HCT116 (cell line): ENCODE measurements around the gene MEPCE. TPM values are rescaled to one million over a fixed set of nuclear protein-coding genes. Genes with fewer than 3 reads are reported as not detected.

Source experiments
- ATAC-seq: fragments of 200-7000 bp; cut with Tn5 transposase; 2 replicates; pipeline ENCODE4 v1.9.1; 2020; ENCODE audit warnings: mild to moderate bottlenecking, moderate library complexity
- BruUV-seq: library from RNA; stranded (reverse); fragments of 400-500 nt; replicated peaks from 2 replicates; lab custom pipeline; 2021; lab: Mats Ljungman, UMichigan
- CTCF ChIA-PET: fragments of 300-600 bp; sonication (Branson Sonifier 250); formaldehyde crosslinking; loops from one replicate; lab custom pipeline; 2021; ENCODE audit warnings: antibody characterized with exemption; lab: Charles Lee
- POLR2A ChIA-PET: fragments of 300-600, 350-600 bp; sonication (Branson Sonifier 250); formaldehyde crosslinking; loops from one replicate; lab custom pipeline; 2021; ENCODE audit warnings: antibody characterized with exemption; lab: Charles Lee
- RAD21 ChIA-PET, 2 experiments: fragments of 300-600 bp; sonication (Branson Sonifier 250); formaldehyde crosslinking; loops; one replicate each; lab custom pipeline; 2023; ENCODE audit warnings: low total read pairs in 2 of 2; ENCODE audit not compliant: uncharacterized antibody in 2 of 2, unreplicated experiment in 2 of 2, low non-redundant PET in 1 of 2; lab: Charles Lee
- DNase-seq: peaks from one replicate; pipeline ENCODE4 v3.0.0-alpha.2; 2010; ENCODE audit warnings: low read depth, low spot score
- H2AFZ ChIP-seq: fragments of 200-600 bp; shearing (Covaris generic), sonication (generic); 2 replicates; pipeline ENCODE4 v1.6.1; 2017; ENCODE audit warnings: low read depth, mixed run types, mixed read lengths, antibody characterized with exemption, low read length; ENCODE audit not compliant: poor library complexity, severe bottlenecking
- H3K27ac ChIP-seq: 2 replicates; pipeline ENCODE4 v1.5.1; 2012; ENCODE audit warnings: low read depth, low read length
- H3K27me3 ChIP-seq: fragments of 200-600 bp; sonication (generic); 2 replicates; pipeline ENCODE4 v1.6.1; 2016; ENCODE audit warnings: mixed run types, low read length, mixed read lengths; ENCODE audit not compliant: insufficient read depth
- H3K36me3 ChIP-seq, 2 experiments: fragments of 200-500 bp in 1 of 2; fragments of 200-600 bp in 1 of 2; sonication (Bioruptor generic) in 1 of 2; sonication (generic) in 1 of 2; 2 replicates each; pipeline versions ENCODE4 v1.5.1 to v1.6.1; 2014 to 2016; ENCODE audit warnings: low read length in 2 of 2, inconsistent platforms in 1 of 2, mixed read lengths in 1 of 2, mixed run types in 1 of 2; ENCODE audit not compliant: insufficient read depth in 2 of 2, control insufficient read depth in 1 of 2
- H3K4me1 ChIP-seq, 2 experiments: fragments of 200-600 bp in 1 of 2; sonication (generic) in 1 of 2; 2 replicates each; pipeline versions ENCODE4 v1.5.1 to v1.6.1; 2012 to 2017; ENCODE audit warnings: low read length in 2 of 2, inconsistent platforms in 1 of 2, mild to moderate bottlenecking in 1 of 2, mixed read lengths in 1 of 2, mixed run types in 1 of 2, moderate library complexity in 1 of 2; ENCODE audit not compliant: insufficient read depth in 2 of 2, control insufficient read depth in 1 of 2
- H3K4me2 ChIP-seq: fragments of 200-600 bp; sonication (generic); 2 replicates; pipeline ENCODE4 v1.6.1; 2017; ENCODE audit warnings: mixed run types, low read length, mixed read lengths
- H3K4me3 ChIP-seq, 2 experiments: fragments of 200-600 bp in 1 of 2; sonication (generic) in 1 of 2; replicated peaks in 1 of 2; 2 replicates each; pipeline ENCODE4 v1.5.1; 2011 to 2016; ENCODE audit warnings: low read length in 2 of 2, control low read depth in 1 of 2, low read depth in 1 of 2, mild to moderate bottlenecking in 1 of 2, mixed read lengths in 1 of 2, mixed run types in 1 of 2
- H3K79me2 ChIP-seq: fragments of 200-600 bp; sonication (generic); 2 replicates; pipeline ENCODE4 v1.6.1; 2017; ENCODE audit warnings: mild to moderate bottlenecking, mixed run types, low read length, moderate library complexity, mixed read lengths; ENCODE audit not compliant: insufficient read depth
- H3K9ac ChIP-seq: fragments of 200-600 bp; sonication (generic); 2 replicates; pipeline ENCODE4 v1.6.1; 2016; ENCODE audit warnings: low read length, mixed read lengths
- H3K9me2 ChIP-seq: fragments of 200-600 bp; sonication (generic), shearing (Covaris generic); 2 replicates; pipeline ENCODE4 v1.6.1; 2017; ENCODE audit warnings: mixed run types, mild to moderate bottlenecking, moderate library complexity; ENCODE audit not compliant: insufficient read depth
- H3K9me3 ChIP-seq, 2 experiments: fragments of 200-500 bp in 1 of 2; fragments of 200-600 bp in 1 of 2; sonication (Bioruptor generic) in 1 of 2; sonication (generic) in 1 of 2; 2 replicates each; pipeline ENCODE4 v1.6.1; 2014 to 2017; ENCODE audit warnings: low read length in 2 of 2, mixed read lengths in 2 of 2, inconsistent platforms in 1 of 2, low read depth in 1 of 2, mild to moderate bottlenecking in 1 of 2, mixed run types in 1 of 2, moderate library complexity in 1 of 2; ENCODE audit not compliant: control insufficient read depth in 1 of 2, insufficient read depth in 1 of 2
- H4K20me1 ChIP-seq: fragments of 200-600 bp; sonication (generic), shearing (Covaris generic); 2 replicates; pipeline ENCODE4 v1.6.1; 2017; ENCODE audit warnings: mixed run types, mild to moderate bottlenecking, moderate library complexity; ENCODE audit not compliant: insufficient read depth
- CBX3 ChIP-seq: IDR thresholded peaks from 2 replicates; pipeline ENCODE4 v1.6.1; 2012; ENCODE audit warnings: low read depth
- CEBPB ChIP-seq: IDR thresholded peaks from 2 replicates; pipeline ENCODE4 v1.6.1; 2012; ENCODE audit warnings: low read depth
- CTCF ChIP-seq, 3 experiments: fragments of 200-600 bp in 1 of 3; sonication (generic) in 1 of 3; IDR thresholded peaks in 2 of 3; conservative IDR thresholded peaks in 1 of 3; 2 replicates each; pipeline ENCODE4 v1.5.1; 2012 to 2017; ENCODE audit warnings: low read depth in 2 of 3, low read length in 2 of 3, antibody characterized with exemption in 1 of 3, borderline replicate concordance in 1 of 3, control low read depth in 1 of 3, mild to moderate bottlenecking in 1 of 3, mixed read lengths in 1 of 3, mixed run types in 1 of 3, moderate library complexity in 1 of 3; ENCODE audit not compliant: insufficient read depth in 1 of 3
- EGR1 ChIP-seq: IDR thresholded peaks from 2 replicates; pipeline ENCODE4 v1.6.1; 2012; ENCODE audit warnings: low read depth
- ELF1 ChIP-seq: IDR thresholded peaks from 2 replicates; pipeline ENCODE4 v1.6.1; 2012; ENCODE audit warnings: low read depth, borderline replicate concordance
- EZH2 ChIP-seq: fragments of 200-600 bp; sonication (generic); IDR thresholded peaks from 2 replicates; pipeline ENCODE4 v1.6.1; 2017; ENCODE audit warnings: antibody characterized with exemption, mixed run types
- EZH2phosphoT487 ChIP-seq: fragments of 200-600 bp; IDR thresholded peaks from 2 replicates; pipeline ENCODE4 v1.6.1; 2018; ENCODE audit warnings: antibody characterized with exemption, borderline replicate concordance
- JUND ChIP-seq: IDR thresholded peaks from 2 replicates; pipeline ENCODE4 v1.6.1; 2012
- SP1 ChIP-seq: IDR thresholded peaks from 2 replicates; pipeline ENCODE4 v1.6.1; 2012; ENCODE audit warnings: low read depth
- ZBTB33 ChIP-seq: IDR thresholded peaks from 2 replicates; pipeline ENCODE4 v1.6.1; 2011; ENCODE audit warnings: mild to moderate bottlenecking, low read length, moderate library complexity; ENCODE audit not compliant: insufficient replicate concordance; ENCODE audit errors: extremely low read depth
- ZFX ChIP-seq: fragments of 450-650 bp; IDR thresholded peaks from 2 replicates; pipeline ENCODE4 v1.6.1; 2017
- intact Hi-C: fragments of 100-400 bp; cut with micrococcal nuclease; formaldehyde crosslinking; loops from 2 replicates; pipeline ENCODE4 v1.10.0; 2022
- total RNA-seq: library from RNA; stranded (reverse); gene quantifications from one replicate; pipeline ENCODE4 v1.2.1, GENCODE V29; 2021; ENCODE audit not compliant: unreplicated experiment
- TF ChIP-seq, protein P1 (sequence below): IDR thresholded peaks from 2 replicates; pipeline ENCODE4 v1.6.1; 2012

Gene MEPCE
- total RNA-seq, 1 experiment from 2014 or later = 44.4 TPM

GRCh38 chr7:100466653-100467605, 37.3 kb downstream of the MEPCE start:
- TF ChIP-seq EZH2phosphoT487 (no peak), JUND (no peak), EGR1 (no peak), ELF1 (no peak), ZFX (no peak), CTCF (IDR thresholded peaks at IDR 0.05 in 2 of 3, conservative IDR thresholded peaks at IDR 0.05 in 1 of 3; ENCODE audit: borderline replicate concordance in 1 of 3, insufficient read depth in 1 of 3, low read depth in 2 of 3, low read length in 2 of 3) (no peak), SP1 (no peak), ZBTB33 (no peak), CBX3 (no peak), EZH2 (no peak), CEBPB (no peak)
- TF ChIP-seq, protein P1, sequence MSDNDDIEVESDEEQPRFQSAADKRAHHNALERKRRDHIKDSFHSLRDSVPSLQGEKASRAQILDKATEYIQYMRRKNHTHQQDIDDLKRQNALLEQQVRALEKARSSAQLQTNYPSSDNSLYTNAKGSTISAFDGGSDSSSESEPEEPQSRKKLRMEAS = no peak
- Histone ChIP-seq H3K4me2 (no peak overlapping the region), H2AFZ (no peak overlapping the region), H3K36me3 (0 out of 4 replicates have a peak, but pooled peaks cover 0 to 2% of the 10 kb centered on the region in 2 experiments), H3K27me3 (no peaks in the 10 kb centered on the region), H3K9me2 (no peaks in the 10 kb centered on the region), H3K79me2 (no peaks in the 10 kb centered on the region), H3K4me1 (peaks cover 15 to 30% of the 10 kb centered on the region in 2 experiments), H3K4me3 (no peak overlapping the region), H4K20me1 (no peaks in the 10 kb centered on the region), H3K9me3 (no peaks in the 10 kb centered on the region), H3K27ac (no peak overlapping the region), H3K9ac (no peak overlapping the region)
- RAD21 ChIA-PET = no interaction called here
- ATAC-seq = no peak
- no peak for DNase-seq
- POLR2A ChIA-PET = no interaction called here
- no TSS peak for BruUV-seq
- CTCF ChIA-PET = no interaction called here
- intact Hi-C loops = no loop called here
